T-helper 17 cell (primary cell): ENCODE results near the gene NHS. TPM values are rescaled to one million over a fixed set of nuclear protein-coding genes. Genes with fewer than 3 reads are reported as not detected.

Experiments
- ATAC-seq: fragments of 150-1000 bp; cut with Tn5 transposase; 2 replicates; pipeline ENCODE4 v1.10.0; 2021; ENCODE audit warnings: mild to moderate bottlenecking, moderate library complexity
- DNase-seq, 3 donors: peaks; one replicate each; pipeline versions ENCODE4 v3.0.0 to v3.0.0-alpha.2; 2020 to 2021
- H3K9me3 ChIP-seq: one replicate; pipeline ENCODE4 v1.7.0; 2013; ENCODE audit warnings: low read length, mild to moderate bottlenecking; ENCODE audit not compliant: control insufficient read depth, poor library complexity, severe bottlenecking
- H3K27ac Mint-ChIP-seq: one replicate; pipeline ENCODE4 v1.8.0; 2022; ENCODE audit warnings: mild to moderate bottlenecking, moderate library complexity, mixed read lengths
- H3K27me3 Mint-ChIP-seq: one replicate; pipeline ENCODE4 v1.8.0; 2022; ENCODE audit warnings: mixed read lengths
- H3K36me3 Mint-ChIP-seq: one replicate; pipeline ENCODE4 v1.8.0; 2022; ENCODE audit warnings: low read depth, mixed read lengths
- H3K4me1 Mint-ChIP-seq: one replicate; pipeline ENCODE4 v1.8.0; 2022; ENCODE audit warnings: mild to moderate bottlenecking, mixed read lengths
- H3K4me3 Mint-ChIP-seq: one replicate; pipeline ENCODE4 v1.8.0; 2022; ENCODE audit warnings: mild to moderate bottlenecking, moderate library complexity, mixed read lengths
- total RNA-seq, 4 donors: library from RNA in 2 of 4; stranded (reverse) in 2 of 4; gene quantifications; one replicate each; pipeline ENCODE4 v1.2.3 and lab custom pipeline; 2022 to 2026

Gene NHS
- total RNA-seq, 2 donors from 2014 or later: 0.07 TPM; not detected in 1

GRCh38 chrX:17597327-17597726, 222.3 kb downstream of the NHS start:
- H3K9me3 ChIP-seq: no peaks in the 10 kb centered on the region
- ATAC-seq: no peak
- Mint-ChIP-seq H3K27ac (no peak overlapping the region), H3K36me3 (peaks cover 2% of the 10 kb centered on the region), H3K4me1 (peaks cover 4% of the 10 kb centered on the region), H3K27me3 (peaks cover 13% of the 10 kb centered on the region), H3K4me3 (no peak overlapping the region)
- DNase-seq: no peak

- H3K27me3 Mint-ChIP-seq: peaks cover 13% of the 10 kb centered on the region
- ATAC-seq: no peak
- no peak overlapping the region for H3K4me3 Mint-ChIP-seq
- peaks cover 2% of the 10 kb centered on the region for H3K36me3 Mint-ChIP-seq
- no peak overlapping the region for H3K27ac Mint-ChIP-seq
- H3K9me3 ChIP-seq: no peaks in the 10 kb centered on the region
- no peak for DNase-seq
- H3K4me1 Mint-ChIP-seq: peaks cover 4% of the 10 kb centered on the region
These were observed 222.9 kb downstream of the NHS start for GRCh38 chrX:17597836-17598439.

GRCh38 chrX:17601441-17602200, 226.6 kb downstream of the NHS start:
- peaks cover 13% of the 10 kb centered on the region for H3K27me3 Mint-ChIP-seq
- H3K36me3 Mint-ChIP-seq: no peaks in the 10 kb centered on the region
- H3K4me1 Mint-ChIP-seq: no peaks in the 10 kb centered on the region
- ATAC-seq: no peak
- DNase-seq: no peak
- H3K4me3 Mint-ChIP-seq: no peak overlapping the region
- H3K9me3 ChIP-seq: no peaks in the 10 kb centered on the region
- no peak overlapping the region for H3K27ac Mint-ChIP-seq

GRCh38 chrX:17602245-17602644, 227.2 kb downstream of the NHS start:
- no peaks in the 10 kb centered on the region for H3K36me3 Mint-ChIP-seq
- DNase-seq (no peak), ATAC-seq (no peak)
- H3K27me3 Mint-ChIP-seq: peaks cover 13% of the 10 kb centered on the region
- H3K9me3 ChIP-seq: no peaks in the 10 kb centered on the region
- no peak overlapping the region for H3K4me3 Mint-ChIP-seq
- no peak overlapping the region for H3K27ac Mint-ChIP-seq
- no peaks in the 10 kb centered on the region for H3K4me1 Mint-ChIP-seq

- no peaks in the 10 kb centered on the region for H3K9me3 ChIP-seq
- ATAC-seq: no peak
- Mint-ChIP-seq H3K27me3 (peaks cover 13% of the 10 kb centered on the region), H3K27ac (no peak overlapping the region), H3K4me1 (no peaks in the 10 kb centered on the region), H3K36me3 (no peaks in the 10 kb centered on the region), H3K4me3 (no peak overlapping the region)
- DNase-seq: no peak
These were observed 228.2 kb downstream of the NHS start for GRCh38 chrX:17603196-17603595.

GRCh38 chrX:17605676-17606075, 230.7 kb downstream of the NHS start:
- Mint-ChIP-seq H3K27me3 (peaks cover 8% of the 10 kb centered on the region), H3K36me3 (no peaks in the 10 kb centered on the region), H3K27ac (no peak overlapping the region), H3K4me1 (no peaks in the 10 kb centered on the region), H3K4me3 (no peak overlapping the region)
- H3K9me3 ChIP-seq: no peaks in the 10 kb centered on the region
- ATAC-seq (no peak), DNase-seq (no peak)

GRCh38 chrX:17606231-17606630, 231.2 kb downstream of the NHS start:
- Mint-ChIP-seq H3K4me1 (no peaks in the 10 kb centered on the region), H3K36me3 (no peaks in the 10 kb centered on the region), H3K4me3 (no peak overlapping the region), H3K27ac (no peak overlapping the region), H3K27me3 (peaks cover 4% of the 10 kb centered on the region)
- H3K9me3 ChIP-seq: no peaks in the 10 kb centered on the region
- ATAC-seq (no peak), DNase-seq (no peak)

GRCh38 chrX:17608888-17609287, 233.9 kb downstream of the NHS start:
- no peak for DNase-seq
- Mint-ChIP-seq H3K27me3 (peaks cover 8% of the 10 kb centered on the region), H3K27ac (no peak overlapping the region), H3K36me3 (no peaks in the 10 kb centered on the region), H3K4me3 (no peak overlapping the region), H3K4me1 (no peaks in the 10 kb centered on the region)
- H3K9me3 ChIP-seq: no peaks in the 10 kb centered on the region
- no peak for ATAC-seq

- no peak overlapping the region for H3K27ac Mint-ChIP-seq
- no peaks in the 10 kb centered on the region for H3K36me3 Mint-ChIP-seq
- ATAC-seq: no peak
- H3K27me3 Mint-ChIP-seq: peaks cover 8% of the 10 kb centered on the region
- no peaks in the 10 kb centered on the region for H3K4me1 Mint-ChIP-seq
- no peak overlapping the region for H3K4me3 Mint-ChIP-seq
- no peak for DNase-seq
- H3K9me3 ChIP-seq: no peaks in the 10 kb centered on the region
These were observed 235.8 kb downstream of the NHS start for GRCh38 chrX:17610788-17611187.

GRCh38 chrX:17613979-17614588, 239.1 kb downstream of the NHS start:
- H3K27ac Mint-ChIP-seq: no peak overlapping the region
- no peak for ATAC-seq
- peaks cover 8% of the 10 kb centered on the region for H3K27me3 Mint-ChIP-seq
- H3K4me1 Mint-ChIP-seq: no peaks in the 10 kb centered on the region
- H3K4me3 Mint-ChIP-seq: no peak overlapping the region
- H3K36me3 Mint-ChIP-seq: no peaks in the 10 kb centered on the region
- no peak for DNase-seq
- no peaks in the 10 kb centered on the region for H3K9me3 ChIP-seq

GRCh38 chrX:17616936-17617335, 241.9 kb downstream of the NHS start:
- H3K4me1 Mint-ChIP-seq: no peaks in the 10 kb centered on the region
- ATAC-seq (no peak), DNase-seq (no peak)
- H3K27ac Mint-ChIP-seq: no peak overlapping the region
- H3K4me3 Mint-ChIP-seq: no peak overlapping the region
- H3K9me3 ChIP-seq: no peaks in the 10 kb centered on the region
- H3K27me3 Mint-ChIP-seq: peaks cover 8% of the 10 kb centered on the region
- H3K36me3 Mint-ChIP-seq: no peaks in the 10 kb centered on the region

GRCh38 chrX:17617806-17618205, 242.8 kb downstream of the NHS start:
- ATAC-seq: no peak
- Mint-ChIP-seq H3K27ac (no peak overlapping the region), H3K36me3 (no peaks in the 10 kb centered on the region), H3K27me3 (peaks cover under 1% of the 10 kb centered on the region), H3K4me3 (no peak overlapping the region), H3K4me1 (no peaks in the 10 kb centered on the region)
- no peak for DNase-seq
- H3K9me3 ChIP-seq: no peaks in the 10 kb centered on the region

- ATAC-seq (no peak), DNase-seq (no peak)
- Mint-ChIP-seq H3K4me3 (no peak overlapping the region), H3K27me3 (no peaks in the 10 kb centered on the region), H3K4me1 (no peaks in the 10 kb centered on the region), H3K36me3 (no peaks in the 10 kb centered on the region), H3K27ac (no peak overlapping the region)
- H3K9me3 ChIP-seq: no peaks in the 10 kb centered on the region
These were observed 246.7 kb downstream of the NHS start for GRCh38 chrX:17621566-17622270.
